ENCODE results near the gene PIMREG.

- TF ChIP-seq EZH2phosphoT487 (IDR thresholded peaks at IDR 0.05; ENCODE audit: borderline replicate concordance) (no peak), CTCF (conservative IDR thresholded peaks at IDR 0.05; ENCODE audit: low read length) (no peak)
These were observed 20.3 kb upstream of the PIMREG start for GRCh38 chr17:6423931-6424330.

Data from Loucy (cell line).